T-helper 2 cell treated with Interferon-gamma antibody and Interleukin-4, amounts not matched to agents 5 μg/mL and 100 μg/mL, for 36 hours (primary cell): Measurements from ENCODE around the gene GPR153.

ENCODE experiments used
- DNase-seq: peaks from one replicate; pipeline ENCODE4 v3.0.0; 2021; ENCODE audit warnings: low spot score
- H3K27ac Mint-ChIP-seq: one replicate; pipeline ENCODE4 v1.8.0; 2021; ENCODE audit warnings: mild to moderate bottlenecking, mixed read lengths
- H3K27me3 Mint-ChIP-seq: one replicate; pipeline ENCODE4 v1.8.0; 2021; ENCODE audit warnings: low read depth, mixed read lengths
- H3K36me3 Mint-ChIP-seq: one replicate; pipeline ENCODE4 v1.8.0; 2021; ENCODE audit warnings: low read depth, mixed read lengths
- H3K4me1 Mint-ChIP-seq: one replicate; pipeline ENCODE4 v1.8.0; 2021; ENCODE audit warnings: low read depth, mixed read lengths
- H3K4me3 Mint-ChIP-seq: one replicate; pipeline ENCODE4 v1.8.0; 2022; ENCODE audit warnings: mild to moderate bottlenecking, moderate library complexity, mixed read lengths
- H3K9me3 Mint-ChIP-seq: one replicate; pipeline ENCODE4 v1.8.0; 2021; ENCODE audit warnings: mixed read lengths

GPR153 gene

GRCh38 chr1:6295910-6296309 lies 35.0 kb upstream of the GPR153 start:
- no peaks in the 10 kb centered on the region for H3K27me3 Mint-ChIP-seq
- H3K9me3 Mint-ChIP-seq = no peaks in the 10 kb centered on the region
- H3K4me1 Mint-ChIP-seq = no peaks in the 10 kb centered on the region
- no peak overlapping the region for H3K27ac Mint-ChIP-seq
- peaks cover 11% of the 10 kb centered on the region for H3K36me3 Mint-ChIP-seq
- H3K4me3 Mint-ChIP-seq = no peak overlapping the region
- no peak for DNase-seq

- Mint-ChIP-seq H3K9me3 (no peaks in the 10 kb centered on the region), H3K27me3 (no peaks in the 10 kb centered on the region), H3K27ac (no peak overlapping the region), H3K36me3 (peaks cover 11% of the 10 kb centered on the region), H3K4me3 (no peak overlapping the region), H3K4me1 (no peaks in the 10 kb centered on the region)
- no peak for DNase-seq
Observed at GRCh38 chr1:6294890-6295556, 34.1 kb upstream of the GPR153 start.

GRCh38 chr1:6294080-6294889 lies 33.4 kb upstream of the GPR153 start:
- Mint-ChIP-seq H3K9me3 (no peaks in the 10 kb centered on the region), H3K27me3 (no peaks in the 10 kb centered on the region), H3K36me3 (peaks cover 11% of the 10 kb centered on the region), H3K4me3 (no peak overlapping the region), H3K4me1 (no peaks in the 10 kb centered on the region), H3K27ac (no peak overlapping the region)
- DNase-seq = no peak

- Mint-ChIP-seq H3K27ac (no peak overlapping the region), H3K4me3 (no peak overlapping the region), H3K9me3 (no peaks in the 10 kb centered on the region), H3K36me3 (peaks cover 11% of the 10 kb centered on the region), H3K4me1 (no peaks in the 10 kb centered on the region), H3K27me3 (no peaks in the 10 kb centered on the region)
- DNase-seq = no peak
Observed at GRCh38 chr1:6292102-6292501, 31.2 kb upstream of the GPR153 start.

GRCh38 chr1:6288665-6289064 lies 27.8 kb upstream of the GPR153 start:
- no peak overlapping the region for H3K27ac Mint-ChIP-seq
- no peaks in the 10 kb centered on the region for H3K4me1 Mint-ChIP-seq
- no peaks in the 10 kb centered on the region for H3K27me3 Mint-ChIP-seq
- peaks cover 5% of the 10 kb centered on the region for H3K36me3 Mint-ChIP-seq
- H3K9me3 Mint-ChIP-seq = no peaks in the 10 kb centered on the region
- DNase-seq = no peak
- H3K4me3 Mint-ChIP-seq = no peak overlapping the region

- no peak for DNase-seq
- H3K36me3 Mint-ChIP-seq = no peaks in the 10 kb centered on the region
- no peaks in the 10 kb centered on the region for H3K9me3 Mint-ChIP-seq
- H3K27me3 Mint-ChIP-seq = no peaks in the 10 kb centered on the region
- H3K4me3 Mint-ChIP-seq = no peak overlapping the region
- no peaks in the 10 kb centered on the region for H3K4me1 Mint-ChIP-seq
- H3K27ac Mint-ChIP-seq = no peak overlapping the region
Observed at GRCh38 chr1:6288026-6288425, 27.1 kb upstream of the GPR153 start.

- no peak overlapping the region for H3K4me3 Mint-ChIP-seq
- H3K27ac Mint-ChIP-seq = no peak overlapping the region
- no peak for DNase-seq
- H3K27me3 Mint-ChIP-seq = no peaks in the 10 kb centered on the region
- H3K4me1 Mint-ChIP-seq = no peaks in the 10 kb centered on the region
- no peaks in the 10 kb centered on the region for H3K9me3 Mint-ChIP-seq
- H3K36me3 Mint-ChIP-seq = no peaks in the 10 kb centered on the region
Observed at GRCh38 chr1:6287431-6287886, 26.6 kb upstream of the GPR153 start.

GRCh38 chr1:6287029-6287428 lies 26.1 kb upstream of the GPR153 start:
- no peaks in the 10 kb centered on the region for H3K4me1 Mint-ChIP-seq
- H3K36me3 Mint-ChIP-seq = no peaks in the 10 kb centered on the region
- H3K27me3 Mint-ChIP-seq = no peaks in the 10 kb centered on the region
- H3K9me3 Mint-ChIP-seq = no peaks in the 10 kb centered on the region
- no peak for DNase-seq
- H3K4me3 Mint-ChIP-seq = no peak overlapping the region
- H3K27ac Mint-ChIP-seq = no peak overlapping the region

GRCh38 chr1:6286266-6286665 lies 25.4 kb upstream of the GPR153 start:
- Mint-ChIP-seq H3K4me3 (no peak overlapping the region), H3K27ac (no peak overlapping the region), H3K9me3 (no peaks in the 10 kb centered on the region), H3K27me3 (no peaks in the 10 kb centered on the region), H3K36me3 (no peaks in the 10 kb centered on the region), H3K4me1 (no peaks in the 10 kb centered on the region)
- DNase-seq = no peak

GRCh38 chr1:6285336-6285735 lies 24.4 kb upstream of the GPR153 start:
- DNase-seq = no peak
- Mint-ChIP-seq H3K27ac (no peak overlapping the region), H3K36me3 (no peaks in the 10 kb centered on the region), H3K27me3 (no peaks in the 10 kb centered on the region), H3K9me3 (no peaks in the 10 kb centered on the region), H3K4me1 (no peaks in the 10 kb centered on the region), H3K4me3 (no peak overlapping the region)

GRCh38 chr1:6282577-6283270 lies 21.8 kb upstream of the GPR153 start:
- Mint-ChIP-seq H3K36me3 (no peaks in the 10 kb centered on the region), H3K9me3 (no peaks in the 10 kb centered on the region), H3K4me3 (no peak overlapping the region), H3K27ac (no peak overlapping the region), H3K27me3 (no peaks in the 10 kb centered on the region), H3K4me1 (no peaks in the 10 kb centered on the region)
- no peak for DNase-seq

- no peak for DNase-seq
- Mint-ChIP-seq H3K36me3 (no peaks in the 10 kb centered on the region), H3K27me3 (no peaks in the 10 kb centered on the region), H3K4me3 (no peak overlapping the region), H3K9me3 (no peaks in the 10 kb centered on the region), H3K27ac (no peak overlapping the region), H3K4me1 (no peaks in the 10 kb centered on the region)
Observed at GRCh38 chr1:6281511-6282402, 20.9 kb upstream of the GPR153 start.

GRCh38 chr1:6280761-6281451 lies 20.0 kb upstream of the GPR153 start:
- no peaks in the 10 kb centered on the region for H3K36me3 Mint-ChIP-seq
- H3K4me1 Mint-ChIP-seq = no peaks in the 10 kb centered on the region
- H3K27me3 Mint-ChIP-seq = no peaks in the 10 kb centered on the region
- DNase-seq = no peak
- no peak overlapping the region for H3K4me3 Mint-ChIP-seq
- H3K9me3 Mint-ChIP-seq = no peaks in the 10 kb centered on the region
- no peak overlapping the region for H3K27ac Mint-ChIP-seq
